OCI-LY1 (cell line): ENCODE data around the gene MIER1.

ENCODE experiments used
- CTCF ChIP-seq: fragments of 200-600 bp; sonication (generic), shearing (Covaris generic); IDR thresholded peaks from 2 replicates; pipeline ENCODE4 v1.5.1; 2017; ENCODE audit warnings: mild to moderate bottlenecking, antibody characterized with exemption, low read length, moderate library complexity, mixed read lengths
- EZH2 ChIP-seq: fragments of 200-600 bp; sonication (generic), shearing (Covaris generic); IDR thresholded peaks from 2 replicates; pipeline ENCODE4 v1.8.0; 2017; ENCODE audit warnings: borderline replicate concordance, mixed run types, mild to moderate bottlenecking, antibody characterized with exemption, low read length, moderate library complexity, mixed read lengths

DNA sequence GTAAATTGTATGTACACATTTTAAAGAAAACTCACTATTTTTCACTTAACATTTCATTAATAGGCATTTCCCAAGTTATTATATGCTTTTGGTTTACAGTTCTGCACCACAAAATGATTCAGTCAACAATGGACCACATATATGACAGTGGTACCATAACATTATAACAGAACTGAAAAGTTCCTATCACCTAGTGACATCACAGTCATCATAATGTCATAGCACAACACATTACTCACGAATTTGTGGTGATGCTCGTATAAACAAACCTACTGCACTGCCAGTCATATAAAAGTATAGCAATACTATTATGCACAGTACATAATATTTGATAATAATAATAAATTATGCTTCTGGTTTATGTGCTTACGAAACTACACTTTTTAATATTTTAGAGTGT, 31.1 kb upstream of the MIER1 start:
- TF ChIP-seq CTCF (no peak), EZH2 (no peak)
